Liver (tissue), 9 donors: ENCODE data around the gene MUCL3. TPM values are rescaled to one million over a fixed set of nuclear protein-coding genes. Genes with fewer than 3 reads are reported as not detected.

Source experiments
- DNase-seq: peaks from one replicate; pipeline ENCODE4 v3.0.0-alpha.2; 2017; ENCODE audit warnings: low spot score
- H3K27ac ChIP-seq, 2 donors: one replicate each; pipeline ENCODE4 v1.7.0; 2013; ENCODE audit warnings: inconsistent platforms in 2 of 2, low read length in 2 of 2, control low read depth in 1 of 2, low read depth in 1 of 2, mild to moderate bottlenecking in 1 of 2
- H3K27me3 ChIP-seq, 4 donors: one replicate each; pipeline versions ENCODE4 v1.6.1 to v1.7.0; 2013; ENCODE audit warnings: low read length in 3 of 4, inconsistent platforms in 1 of 4, mild to moderate bottlenecking in 1 of 4, moderate library complexity in 1 of 4; ENCODE audit not compliant: control insufficient read depth in 4 of 4, insufficient read depth in 4 of 4
- H3K36me3 ChIP-seq, 4 donors: one replicate each; pipeline versions ENCODE4 v1.6.1 to v1.7.0; 2013; ENCODE audit warnings: low read length in 3 of 4, mild to moderate bottlenecking in 3 of 4, low read depth in 1 of 4, moderate library complexity in 1 of 4; ENCODE audit not compliant: control insufficient read depth in 4 of 4, insufficient read depth in 3 of 4
- H3K4me1 ChIP-seq, 4 donors: one replicate each; pipeline versions ENCODE4 v1.6.1 to v1.7.0; 2013; ENCODE audit warnings: low read length in 3 of 4, mild to moderate bottlenecking in 3 of 4, moderate library complexity in 1 of 4; ENCODE audit not compliant: control insufficient read depth in 4 of 4, insufficient read depth in 4 of 4
- H3K4me3 ChIP-seq, 3 donors: one replicate each; pipeline versions ENCODE4 v1.6.1 to v1.7.0; 2013; ENCODE audit warnings: low read length in 3 of 3, control low read depth in 1 of 3, low read depth in 1 of 3, mild to moderate bottlenecking in 1 of 3
- H3K9ac ChIP-seq, 2 donors: one replicate each; pipeline ENCODE4 v1.7.0; 2013; ENCODE audit warnings: low read length in 2 of 2, mild to moderate bottlenecking in 2 of 2, moderate library complexity in 2 of 2, control low read depth in 1 of 2, low read depth in 1 of 2
- H3K9me3 ChIP-seq, 4 donors: one replicate each; pipeline versions ENCODE4 v1.6.1 to v1.7.0; 2013; ENCODE audit warnings: low read length in 3 of 4; ENCODE audit not compliant: control insufficient read depth in 4 of 4
- FOXA2 ChIP-seq: IDR thresholded peaks from 2 replicates; pipeline ENCODE4 v1.6.1; 2016; ENCODE audit warnings: antibody characterized with exemption
- GABPA ChIP-seq, 2 donors: IDR thresholded peaks in 1 of 2; conservative IDR thresholded peaks in 1 of 2; 2 replicates each; pipeline ENCODE4 v1.6.1; 2016; ENCODE audit warnings: antibody characterized with exemption in 2 of 2, mild to moderate bottlenecking in 1 of 2, moderate library complexity in 1 of 2
- HNF4A ChIP-seq, 2 donors: conservative IDR thresholded peaks; 2 replicates each; pipeline ENCODE4 v1.6.1; 2016; ENCODE audit warnings: antibody characterized with exemption in 2 of 2, mild to moderate bottlenecking in 2 of 2
- NR2F2 ChIP-seq: IDR thresholded peaks from 2 replicates; pipeline ENCODE4 v1.6.1; 2016; ENCODE audit warnings: antibody characterized with exemption
- RAD21 ChIP-seq, 2 donors: IDR thresholded peaks; 2 replicates each; pipeline ENCODE4 v1.6.1; 2016; ENCODE audit warnings: antibody characterized with exemption in 2 of 2, mild to moderate bottlenecking in 2 of 2
- WGBS: extraction: QIAGEN DNeasy Blood & Tissue Kit; methylation state at CpG from one replicate; pipeline ENCODE4 v1.1.7; 2013; 5-methylcytosine and 5-hydroxymethylcytosine counted together
- polyA plus RNA-seq, 2 donors: library from polyadenylated mRNA; stranded (reverse) in 1 of 2; unstranded in 1 of 2; fragments of 200-250 nt in 1 of 2; fragments of >200 nt in 1 of 2; fragmentation: Nextera tagmentation in 1 of 2; extraction: Ambion mirVana in 1 of 2; gene quantifications; one replicate each; pipeline versions ENCODE4 v1.2.1 to v1.2.3, GENCODE V29; 2013 to 2015
- total RNA-seq, 2 donors: library from RNA; depleted of rRNA; stranded (reverse); fragments of >200 nt; gene quantifications; one replicate each; pipeline ENCODE4 v1.2.3, GENCODE V29; 2014
- TF ChIP-seq, protein P1 (sequence below): IDR thresholded peaks from 2 replicates; pipeline ENCODE4 v1.6.1; 2016; ENCODE audit warnings: antibody characterized with exemption
- TF ChIP-seq, protein P2 (sequence below): fragments of 150-350 bp; IDR thresholded peaks from 2 replicates; pipeline ENCODE4 v1.5.1; 2017; ENCODE audit warnings: improper control_type of control experiment, low read depth, low read length; ENCODE audit not compliant: missing input control
- TF ChIP-seq, protein P3 (sequence below): IDR thresholded peaks from 2 replicates; pipeline ENCODE4 v1.6.1; 2016; ENCODE audit warnings: antibody characterized with exemption, mild to moderate bottlenecking
- TF ChIP-seq, protein P4 (sequence below): IDR thresholded peaks from 2 replicates; pipeline ENCODE4 v1.6.1; 2016; ENCODE audit warnings: antibody characterized with exemption
- donor health status: healthy.
- donor health status: healthy.
- donor health status: healthy.
- donor health status: healthy.
- donor health status: healthy.

MUCL3 gene
- total and polyA plus RNA-seq, 4 donors, result under 0.01 TPM; not detected in 3

DNA sequence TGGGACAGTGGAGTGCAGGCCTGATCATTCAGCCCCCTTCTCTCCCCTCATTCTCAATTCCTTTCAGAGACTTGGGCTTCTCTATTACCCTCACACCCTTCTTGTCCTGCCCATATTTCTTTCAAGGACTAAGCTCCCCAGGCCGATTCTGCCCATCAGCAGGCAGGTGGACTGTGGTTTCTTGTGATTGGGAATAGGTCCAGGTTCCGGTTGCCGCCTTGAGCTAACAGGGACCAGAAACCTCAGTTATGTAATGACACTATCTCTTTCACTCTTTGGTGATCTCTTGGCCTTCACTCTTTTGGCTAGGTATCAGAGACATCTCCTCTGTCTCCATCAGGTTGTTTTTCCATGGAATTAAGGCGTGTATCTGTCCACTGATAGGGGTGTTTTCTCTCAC lies 6.5 kb downstream of the MUCL3 start:
- DNase-seq, result no peak
- H3K9ac ChIP-seq, result no peak overlapping the region
- WGBS, result 58% methylated on average over 4 of the region's 4 CpGs
- no peak for TF ChIP-seq HNF4A (conservative IDR thresholded peaks at IDR 0.05)
- no peak for TF ChIP-seq NR2F2
- TF ChIP-seq, protein P1, sequence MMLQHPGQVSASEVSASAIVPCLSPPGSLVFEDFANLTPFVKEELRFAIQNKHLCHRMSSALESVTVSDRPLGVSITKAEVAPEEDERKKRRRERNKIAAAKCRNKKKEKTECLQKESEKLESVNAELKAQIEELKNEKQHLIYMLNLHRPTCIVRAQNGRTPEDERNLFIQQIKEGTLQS, result no peak
- no peak for TF ChIP-seq FOXA2
- no peak for TF ChIP-seq RAD21 (IDR thresholded peaks at IDR 0.05)
- TF ChIP-seq GABPA (IDR thresholded peaks at IDR 0.05 in 1 of 2, conservative IDR thresholded peaks at IDR 0.05 in 1 of 2), result no peak
- TF ChIP-seq, protein P2, sequence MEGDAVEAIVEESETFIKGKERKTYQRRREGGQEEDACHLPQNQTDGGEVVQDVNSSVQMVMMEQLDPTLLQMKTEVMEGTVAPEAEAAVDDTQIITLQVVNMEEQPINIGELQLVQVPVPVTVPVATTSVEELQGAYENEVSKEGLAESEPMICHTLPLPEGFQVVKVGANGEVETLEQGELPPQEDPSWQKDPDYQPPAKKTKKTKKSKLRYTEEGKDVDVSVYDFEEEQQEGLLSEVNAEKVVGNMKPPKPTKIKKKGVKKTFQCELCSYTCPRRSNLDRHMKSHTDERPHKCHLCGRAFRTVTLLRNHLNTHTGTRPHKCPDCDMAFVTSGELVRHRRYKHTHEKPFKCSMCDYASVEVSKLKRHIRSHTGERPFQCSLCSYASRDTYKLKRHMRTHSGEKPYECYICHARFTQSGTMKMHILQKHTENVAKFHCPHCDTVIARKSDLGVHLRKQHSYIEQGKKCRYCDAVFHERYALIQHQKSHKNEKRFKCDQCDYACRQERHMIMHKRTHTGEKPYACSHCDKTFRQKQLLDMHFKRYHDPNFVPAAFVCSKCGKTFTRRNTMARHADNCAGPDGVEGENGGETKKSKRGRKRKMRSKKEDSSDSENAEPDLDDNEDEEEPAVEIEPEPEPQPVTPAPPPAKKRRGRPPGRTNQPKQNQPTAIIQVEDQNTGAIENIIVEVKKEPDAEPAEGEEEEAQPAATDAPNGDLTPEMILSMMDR, result no peak
- TF ChIP-seq, protein P3, sequence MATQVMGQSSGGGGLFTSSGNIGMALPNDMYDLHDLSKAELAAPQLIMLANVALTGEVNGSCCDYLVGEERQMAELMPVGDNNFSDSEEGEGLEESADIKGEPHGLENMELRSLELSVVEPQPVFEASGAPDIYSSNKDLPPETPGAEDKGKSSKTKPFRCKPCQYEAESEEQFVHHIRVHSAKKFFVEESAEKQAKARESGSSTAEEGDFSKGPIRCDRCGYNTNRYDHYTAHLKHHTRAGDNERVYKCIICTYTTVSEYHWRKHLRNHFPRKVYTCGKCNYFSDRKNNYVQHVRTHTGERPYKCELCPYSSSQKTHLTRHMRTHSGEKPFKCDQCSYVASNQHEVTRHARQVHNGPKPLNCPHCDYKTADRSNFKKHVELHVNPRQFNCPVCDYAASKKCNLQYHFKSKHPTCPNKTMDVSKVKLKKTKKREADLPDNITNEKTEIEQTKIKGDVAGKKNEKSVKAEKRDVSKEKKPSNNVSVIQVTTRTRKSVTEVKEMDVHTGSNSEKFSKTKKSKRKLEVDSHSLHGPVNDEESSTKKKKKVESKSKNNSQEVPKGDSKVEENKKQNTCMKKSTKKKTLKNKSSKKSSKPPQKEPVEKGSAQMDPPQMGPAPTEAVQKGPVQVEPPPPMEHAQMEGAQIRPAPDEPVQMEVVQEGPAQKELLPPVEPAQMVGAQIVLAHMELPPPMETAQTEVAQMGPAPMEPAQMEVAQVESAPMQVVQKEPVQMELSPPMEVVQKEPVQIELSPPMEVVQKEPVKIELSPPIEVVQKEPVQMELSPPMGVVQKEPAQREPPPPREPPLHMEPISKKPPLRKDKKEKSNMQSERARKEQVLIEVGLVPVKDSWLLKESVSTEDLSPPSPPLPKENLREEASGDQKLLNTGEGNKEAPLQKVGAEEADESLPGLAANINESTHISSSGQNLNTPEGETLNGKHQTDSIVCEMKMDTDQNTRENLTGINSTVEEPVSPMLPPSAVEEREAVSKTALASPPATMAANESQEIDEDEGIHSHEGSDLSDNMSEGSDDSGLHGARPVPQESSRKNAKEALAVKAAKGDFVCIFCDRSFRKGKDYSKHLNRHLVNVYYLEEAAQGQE, result no peak
- TF ChIP-seq, protein P4, sequence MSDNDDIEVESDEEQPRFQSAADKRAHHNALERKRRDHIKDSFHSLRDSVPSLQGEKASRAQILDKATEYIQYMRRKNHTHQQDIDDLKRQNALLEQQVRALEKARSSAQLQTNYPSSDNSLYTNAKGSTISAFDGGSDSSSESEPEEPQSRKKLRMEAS, result no peak
- no peak overlapping the region for H3K4me3 ChIP-seq
- peaks cover 0 to 3% (median under 1%) of the 10 kb centered on the region in 4 donors for H3K27me3 ChIP-seq
- no peaks in the 10 kb centered on the region for H3K4me1 ChIP-seq
- H3K9me3 ChIP-seq, result peaks cover 0 to 4% (median 0%) of the 10 kb centered on the region in 4 donors
- H3K27ac ChIP-seq, result no peak overlapping the region
- no peaks in the 10 kb centered on the region for H3K36me3 ChIP-seq

DNA sequence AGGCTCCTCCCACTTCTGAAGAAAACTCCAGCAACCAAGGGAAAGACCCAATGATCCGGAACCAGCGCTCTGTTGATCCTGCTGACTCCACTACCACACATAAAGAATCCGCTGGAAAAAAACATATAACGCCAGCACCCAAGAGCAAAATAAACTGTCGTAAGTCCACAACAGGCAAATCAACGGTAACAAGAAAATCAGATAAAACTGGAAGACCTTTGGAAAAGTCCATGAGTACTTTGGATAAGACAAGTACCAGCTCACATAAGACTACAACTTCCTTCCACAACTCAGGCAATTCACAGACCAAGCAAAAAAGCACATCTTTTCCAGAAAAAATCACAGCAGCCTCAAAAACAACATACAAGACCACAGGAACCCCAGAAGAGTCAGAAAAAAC lies 8.0 kb downstream of the MUCL3 start:
- no peak overlapping the region for H3K9ac ChIP-seq
- WGBS, result 91% methylated on average over 6 of the region's 6 CpGs
- H3K9me3 ChIP-seq, result peaks cover 0 to 4% (median 0%) of the 10 kb centered on the region in 4 donors
- H3K4me1 ChIP-seq, result no peaks in the 10 kb centered on the region
- DNase-seq, result no peak
- no peak overlapping the region for H3K4me3 ChIP-seq
- no peaks in the 10 kb centered on the region for H3K36me3 ChIP-seq
- H3K27ac ChIP-seq, result no peak overlapping the region
- H3K27me3 ChIP-seq, result peaks cover 0 to 3% (median 0%) of the 10 kb centered on the region in 4 donors
- TF ChIP-seq, protein P3, result no peak
